ENCODE results near the gene EBLN1. TPM values are rescaled to one million over a fixed set of nuclear protein-coding genes. Genes with fewer than 3 reads are reported as not detected.

EBLN1 gene
- total and polyA plus RNA-seq, 9 of the 15 experiments (the other 6 are each of a cell fraction or from before 2014, with no cell fraction given): 0.06 to 3.1 (median 0.80) TPM

- TF ChIP-seq ZFP36 (IDR thresholded peaks at IDR 0.05; ENCODE audit: low read depth, low read length, partially characterized antibody) (no peak), ELF1 (tag; IDR thresholded peaks at IDR 0.05) (peak; percentile 35; the same call in 1 of the 2 replicates), C11orf30 (IDR thresholded peaks at IDR 0.05; ENCODE audit: low read depth) (no peak), ZNF76 (CRISPR knock-in tag; IDR thresholded peaks at IDR 0.05; ENCODE audit: borderline replicate concordance) (no peak), ZNF318 (IDR thresholded peaks at IDR 0.05; ENCODE audit: borderline replicate concordance in 1 of 2, low read depth in 1 of 2) (no peak), ETV1 (tag; conservative IDR thresholded peaks at IDR 0.05; ENCODE audit: low read depth) (peak; percentile 27; the same call in 1 of the 2 replicates), SRSF9 (IDR thresholded peaks at IDR 0.05; ENCODE audit: borderline replicate concordance, low read depth, low read length) (no peak), ARID2 (IDR thresholded peaks at IDR 0.05) (no peak), ATF2 (CRISPR knock-in tag; IDR thresholded peaks at IDR 0.05) (no peak), HMGN3 (IDR thresholded peaks at IDR 0.05; ENCODE audit: borderline replicate concordance, extremely low read depth, insufficient read length, low read depth, low read length) (no peak), ZNF3 (CRISPR knock-in tag; IDR thresholded peaks at IDR 0.05) (no peak), SMARCE1 (IDR thresholded peaks at IDR 0.05) (no peak), RNF2 (IDR thresholded peaks at IDR 0.05) (no peak), ZNF347 (CRISPR knock-in tag; IDR thresholded peaks at IDR 0.05; ENCODE audit: low read depth) (no peak), ADNP (tag; IDR thresholded peaks at IDR 0.05) (peak; percentile 84), NR3C1 (CRISPR knock-in tag; IDR thresholded peaks at IDR 0.05) (no peak), SUPT5H (IDR thresholded peaks at IDR 0.05) (no peak), CBX3 (IDR thresholded peaks at IDR 0.05; ENCODE audit: borderline replicate concordance in 1 of 2, low read length in 2 of 2) (peak in 1 of 2 experiments; percentile 22; a peak in 1 of 3 replicates), LCOR (CRISPR knock-in tag; IDR thresholded peaks at IDR 0.05) (no peak), RBM39 (optimal IDR thresholded peaks at IDR 0.05; ENCODE audit: low read depth, low read length) (no peak)
Measured at GRCh38 chr10:22228167-22228938, 10.5 kb upstream of the EBLN1 start (continued).

All from K562 (cell line).